GM19351 (cell line): ENCODE results near the gene GPLD1.
"Not testable (repeated sequence)": the region's sequence is repeated elsewhere in the genome, so short reads cannot be mapped to it uniquely, and the experiment has no call there.

ENCODE experiments used
- ATAC-seq: cut with Tn5 transposase; IDR thresholded peaks from one replicate; pipeline ENCODE4 v1.9.1; 2021; ENCODE audit warnings: mild to moderate bottlenecking, moderate library complexity; ENCODE audit not compliant: unreplicated experiment

The GPLD1 gene

GRCh38 chr6:24489470-24489869 is at the start of gene GPLD1:
Gene GPLD1 (minus strand): TSS chr6:24489578. CDS start chr6:24489511, 67 bp downstream.
- ATAC-seq, result no peak

GRCh38 chr6:24537771-24538385 is 48.5 kb upstream of the GPLD1 start:
- ATAC-seq, result no peak

- no peak for ATAC-seq
Observed at GRCh38 chr6:24537082-24537699, 47.8 kb upstream of the GPLD1 start.

- ATAC-seq, result no peak
Observed at GRCh38 chr6:24536466-24536865, 47.1 kb upstream of the GPLD1 start.

- no peak for ATAC-seq
Observed at GRCh38 chr6:24535210-24535609, 45.8 kb upstream of the GPLD1 start.

- no peak for ATAC-seq
Observed at GRCh38 chr6:24534329-24534728, 45.0 kb upstream of the GPLD1 start.

GRCh38 chr6:24529985-24530384 is 40.6 kb upstream of the GPLD1 start:
- no peak for ATAC-seq

- no peak for ATAC-seq
Observed at GRCh38 chr6:24524805-24525204, 35.4 kb upstream of the GPLD1 start.

- no peak for ATAC-seq
Observed at GRCh38 chr6:24524329-24524728, 35.0 kb upstream of the GPLD1 start.

GRCh38 chr6:24522228-24523176 is 33.1 kb upstream of the GPLD1 start:
- peak; percentile 49 for ATAC-seq

- ATAC-seq, result peak; percentile 41
Observed at GRCh38 chr6:24520929-24521546, 31.7 kb upstream of the GPLD1 start.

- ATAC-seq, result peak; percentile 74
Observed at GRCh38 chr6:24517659-24518543, 28.5 kb upstream of the GPLD1 start.

GRCh38 chr6:24513602-24514001 is 24.2 kb upstream of the GPLD1 start:
- ATAC-seq, result peak; percentile 48

- not testable (repeated sequence) for ATAC-seq
Observed at GRCh38 chr6:24511976-24512375, 22.6 kb upstream of the GPLD1 start.

GRCh38 chr6:24506814-24507520 is 17.6 kb upstream of the GPLD1 start:
- ATAC-seq, result no peak

GRCh38 chr6:24504649-24505586 is 15.5 kb upstream of the GPLD1 start:
- no peak for ATAC-seq

- no peak for ATAC-seq
Observed at GRCh38 chr6:24504287-24504648, 14.9 kb upstream of the GPLD1 start.

GRCh38 chr6:24501914-24502313 is 12.5 kb upstream of the GPLD1 start:
- ATAC-seq, result no peak

GRCh38 chr6:24501374-24501773 is 12.0 kb upstream of the GPLD1 start:
- no peak for ATAC-seq
